AG10803 (cell line): ENCODE results near the gene ANAPC16.
"Not testable (repeated sequence)": the region's sequence is repeated elsewhere in the genome, so short reads cannot be mapped to it uniquely, and the experiment has no call there.

Experiments
- DNase-seq: peaks from one replicate; pipeline ENCODE4 v3.0.0; 2010; ENCODE audit warnings: low read depth
- H3K4me3 ChIP-seq: 2 replicates; pipeline ENCODE4 v1.5.1; 2011; ENCODE audit warnings: mild to moderate bottlenecking, low read length, control low read depth
- TF ChIP-seq, protein P1 (sequence below): conservative IDR thresholded peaks from 2 replicates; pipeline ENCODE4 v1.5.1; 2011; ENCODE audit warnings: mild to moderate bottlenecking, low read length, control low read depth, inconsistent platforms

The ANAPC16 gene

DNA sequence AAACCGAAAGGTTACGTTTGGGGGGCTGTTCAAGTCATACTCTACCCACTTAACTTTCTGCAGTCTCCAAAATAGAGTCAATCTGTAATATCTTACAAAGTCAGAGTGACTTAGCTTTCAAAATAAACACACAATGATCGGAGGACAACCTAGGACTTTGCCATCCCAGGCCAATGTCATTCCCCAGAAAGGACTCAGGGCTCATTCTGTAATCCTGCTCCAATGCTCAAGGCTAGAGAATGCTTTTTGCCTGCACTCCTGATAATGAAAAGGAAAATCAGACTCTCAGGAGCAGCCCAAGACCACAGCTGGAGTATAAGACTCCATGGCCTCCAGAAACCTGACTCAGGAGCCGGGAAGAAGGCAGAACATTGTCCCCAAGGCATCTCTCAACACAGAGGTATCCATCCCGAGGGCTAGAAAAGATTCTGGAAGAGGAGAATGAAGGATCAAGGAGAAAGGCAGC lies 28.8 kb downstream of the ANAPC16 start:
- DNase-seq = no peak
- no peak overlapping the region; the same call in 1 of the 2 replicates for H3K4me3 ChIP-seq
- TF ChIP-seq, protein P1, sequence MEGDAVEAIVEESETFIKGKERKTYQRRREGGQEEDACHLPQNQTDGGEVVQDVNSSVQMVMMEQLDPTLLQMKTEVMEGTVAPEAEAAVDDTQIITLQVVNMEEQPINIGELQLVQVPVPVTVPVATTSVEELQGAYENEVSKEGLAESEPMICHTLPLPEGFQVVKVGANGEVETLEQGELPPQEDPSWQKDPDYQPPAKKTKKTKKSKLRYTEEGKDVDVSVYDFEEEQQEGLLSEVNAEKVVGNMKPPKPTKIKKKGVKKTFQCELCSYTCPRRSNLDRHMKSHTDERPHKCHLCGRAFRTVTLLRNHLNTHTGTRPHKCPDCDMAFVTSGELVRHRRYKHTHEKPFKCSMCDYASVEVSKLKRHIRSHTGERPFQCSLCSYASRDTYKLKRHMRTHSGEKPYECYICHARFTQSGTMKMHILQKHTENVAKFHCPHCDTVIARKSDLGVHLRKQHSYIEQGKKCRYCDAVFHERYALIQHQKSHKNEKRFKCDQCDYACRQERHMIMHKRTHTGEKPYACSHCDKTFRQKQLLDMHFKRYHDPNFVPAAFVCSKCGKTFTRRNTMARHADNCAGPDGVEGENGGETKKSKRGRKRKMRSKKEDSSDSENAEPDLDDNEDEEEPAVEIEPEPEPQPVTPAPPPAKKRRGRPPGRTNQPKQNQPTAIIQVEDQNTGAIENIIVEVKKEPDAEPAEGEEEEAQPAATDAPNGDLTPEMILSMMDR = no peak

DNA sequence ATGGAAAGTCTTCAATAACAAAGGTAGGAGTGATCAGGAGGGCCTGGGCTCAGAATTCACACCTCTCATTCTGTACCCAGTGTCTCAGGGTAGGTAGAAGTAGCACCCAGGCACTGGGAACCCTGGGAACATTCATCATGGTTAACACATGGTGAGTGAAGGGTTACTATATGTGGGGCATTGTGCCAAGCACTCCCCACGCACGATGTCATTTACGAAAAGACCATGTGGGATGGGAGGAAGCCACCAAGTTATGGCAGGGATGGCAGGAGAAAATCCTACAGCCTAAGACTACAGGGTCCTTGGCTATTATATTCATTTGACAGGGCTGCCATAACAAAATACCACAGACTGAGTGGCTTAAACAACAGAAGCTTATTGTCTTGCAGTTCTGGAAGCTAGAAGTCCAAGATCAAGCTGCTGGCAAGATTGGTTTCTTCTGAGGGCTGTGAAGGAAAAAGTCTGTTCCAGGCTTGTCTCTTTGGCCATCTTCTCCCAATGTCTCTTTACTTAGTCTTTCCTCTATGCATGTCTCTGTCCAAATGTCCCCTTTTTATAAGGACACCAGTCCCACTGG lies 30.2 kb downstream of the ANAPC16 start:
- TF ChIP-seq, protein P1 = no peak
- no peak for DNase-seq
- H3K4me3 ChIP-seq = no peak overlapping the region

DNA sequence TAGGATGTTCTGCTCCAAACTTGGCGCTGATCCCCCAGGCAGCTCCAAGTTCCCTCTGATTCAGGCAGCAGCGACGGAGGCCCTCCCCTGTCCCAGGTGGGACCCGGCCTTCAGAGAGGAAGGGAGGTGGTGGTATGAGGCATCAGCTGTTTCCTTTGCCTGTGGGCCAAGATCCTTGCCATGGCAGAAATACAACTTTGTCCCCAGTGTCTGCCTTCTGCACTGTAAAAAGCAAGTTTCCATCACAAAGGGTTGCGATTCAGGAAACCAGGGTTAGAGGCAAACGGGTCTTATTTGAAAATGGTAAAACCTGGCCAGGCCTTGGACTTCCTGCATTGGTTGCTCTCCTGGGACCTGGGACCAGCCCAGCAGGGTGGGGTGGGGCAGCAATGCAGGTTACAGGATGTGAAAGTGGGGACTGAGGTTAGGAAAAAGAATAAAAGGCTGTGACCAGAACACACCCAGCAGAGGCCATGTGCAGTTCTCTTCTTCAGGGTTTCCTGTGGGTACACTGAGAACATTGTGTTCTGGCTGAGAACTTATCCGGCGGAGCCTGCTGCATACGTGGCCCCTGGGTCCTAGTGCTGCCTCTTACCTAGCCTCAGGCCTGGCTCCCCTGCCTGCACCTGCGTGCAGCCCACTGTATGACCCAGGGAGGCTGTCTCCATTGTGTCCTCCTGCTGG lies 32.8 kb downstream of the ANAPC16 start:
- DNase-seq = no peak
- 0 out of 2 replicates have a peak overlapping the region, but pooled peaks have one; percentile 8 for H3K4me3 ChIP-seq

DNA sequence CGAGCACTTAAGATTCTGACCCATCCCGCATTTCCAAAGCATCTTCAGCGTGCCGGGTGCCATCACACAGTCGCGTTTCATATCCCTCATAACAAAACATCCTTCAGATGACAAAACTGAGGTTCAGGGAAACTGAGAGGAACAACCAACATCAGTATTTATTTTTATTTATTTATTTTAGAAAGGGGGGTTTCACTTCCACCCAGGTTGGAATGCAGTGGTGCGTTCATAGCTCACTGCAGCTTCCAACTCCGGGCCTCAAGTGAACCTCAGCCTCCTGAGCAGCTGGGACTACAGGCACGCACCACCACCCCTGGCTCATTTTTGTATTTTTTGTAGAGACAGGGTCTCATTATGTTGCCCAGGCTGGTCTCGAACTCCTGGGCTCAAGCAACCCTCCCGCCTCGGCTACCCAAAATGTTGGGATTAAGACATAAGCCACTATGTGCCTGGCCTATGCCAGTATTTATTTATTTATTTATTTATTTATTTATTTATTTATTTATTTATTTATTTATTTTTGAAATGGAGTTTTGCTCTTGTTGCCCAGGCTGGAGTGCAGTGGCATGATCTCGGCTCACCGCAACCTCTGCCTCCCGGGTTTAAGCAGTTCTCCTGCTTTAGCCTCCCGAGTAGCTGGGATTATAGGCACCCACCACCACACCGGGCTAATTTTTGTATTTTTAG lies 33.5 kb downstream of the ANAPC16 start:
- H3K4me3 ChIP-seq, DNase-seq: not testable (repeated sequence)

More for the DNA sequence above, 32.8 kb downstream of the ANAPC16 start:
- TF ChIP-seq, protein P1 = no peak

DNA sequence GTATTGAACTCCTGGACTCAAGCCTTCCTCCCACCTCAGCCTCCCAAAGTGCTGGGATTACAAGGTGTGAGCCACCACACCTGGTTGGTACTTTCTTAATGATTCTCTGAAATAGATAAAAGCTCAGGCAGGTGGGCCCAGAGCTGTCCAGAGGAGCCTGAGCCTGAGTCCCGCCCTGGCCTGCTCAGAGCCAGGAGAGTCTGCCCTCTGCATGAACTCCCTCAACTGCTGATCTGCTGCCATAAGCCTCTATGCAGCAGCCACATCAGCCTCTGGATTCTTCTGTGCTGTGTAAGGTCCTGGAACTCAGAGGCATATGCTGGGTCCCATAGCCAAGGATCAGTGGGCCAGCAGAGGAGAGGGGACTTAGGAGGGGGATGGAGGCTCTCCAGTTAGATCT lies 34.9 kb downstream of the ANAPC16 start:
- TF ChIP-seq, protein P1 = no peak
- peak; percentile 85 for DNase-seq
- H3K4me3 ChIP-seq = no peak overlapping the region

DNA sequence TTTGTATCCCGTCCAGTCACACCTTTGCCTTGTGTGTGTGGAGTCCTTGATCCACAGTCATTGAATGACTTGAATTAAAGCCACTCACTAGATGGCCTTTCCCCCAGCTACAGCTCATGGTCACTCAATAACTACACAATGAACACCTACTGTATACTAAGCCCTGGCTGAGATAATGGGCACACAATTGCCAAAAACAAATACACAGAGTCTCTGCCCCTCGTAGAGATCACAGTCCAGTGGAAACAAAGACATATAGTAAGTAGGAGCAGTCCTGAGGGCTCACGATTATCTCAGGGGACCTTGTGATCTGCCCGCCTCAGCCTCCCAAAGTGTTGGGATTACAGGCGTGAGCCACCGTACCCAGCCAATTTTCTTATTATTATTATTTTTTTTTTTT lies 35.8 kb downstream of the ANAPC16 start:
- no peak for DNase-seq

DNA sequence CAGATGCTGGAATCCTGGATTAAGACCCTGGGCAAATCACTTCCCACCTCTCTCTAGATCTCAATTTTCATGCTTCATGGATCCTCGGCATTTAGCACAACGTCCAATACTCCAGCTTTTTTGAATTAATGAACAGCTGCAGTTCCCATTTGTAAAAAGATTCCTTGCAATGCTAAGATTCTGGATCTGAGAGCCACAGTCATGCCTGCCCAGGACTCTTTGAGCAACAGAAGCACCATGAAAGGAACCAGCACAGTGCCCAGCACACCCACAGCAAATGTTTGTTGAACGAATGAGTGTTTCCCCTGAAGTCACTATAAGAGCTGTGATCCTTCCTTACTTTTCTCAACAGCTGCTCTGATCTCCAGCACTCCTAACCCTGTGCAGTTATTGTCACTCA lies 37.2 kb downstream of the ANAPC16 start:
- DNase-seq = peak; percentile 59
- H3K4me3 ChIP-seq = no peak overlapping the region
- TF ChIP-seq, protein P1 = no peak

More for the DNA sequence above, 35.8 kb downstream of the ANAPC16 start:
- no peak overlapping the region for H3K4me3 ChIP-seq
- TF ChIP-seq, protein P1 = no peak
